NCI-H2029 (cell line): Measurements from ENCODE around the gene ACADS.

Experiments used
- DNase-seq: peaks from one replicate; lab custom pipeline; 2025; lab: John Stamatoyannopoulos, UW

ACADS gene

GRCh38 chr12:120757949-120758348 is 32.3 kb downstream of the ACADS start:
- DNase-seq = no peak

- no peak for DNase-seq
Observed at GRCh38 chr12:120758798-120759590, 33.4 kb downstream of the ACADS start.

- peak; percentile 93 for DNase-seq
Observed at GRCh38 chr12:120759591-120760348, 34.1 kb downstream of the ACADS start.

- DNase-seq = no peak
Observed at GRCh38 chr12:120760349-120761254, 35.0 kb downstream of the ACADS start.

- DNase-seq = peak; percentile 71
Observed at GRCh38 chr12:120761519-120761934, 35.9 kb downstream of the ACADS start.

GRCh38 chr12:120762086-120762485 is 36.5 kb downstream of the ACADS start:
- no peak for DNase-seq

GRCh38 chr12:120763250-120763649 is 37.6 kb downstream of the ACADS start:
- DNase-seq = no peak

- no peak for DNase-seq
Observed at GRCh38 chr12:120764816-120765215, 39.2 kb downstream of the ACADS start.

GRCh38 chr12:120766566-120766965 is 40.9 kb downstream of the ACADS start:
- no peak for DNase-seq

GRCh38 chr12:120767071-120768024 is 41.7 kb downstream of the ACADS start:
- DNase-seq = no peak

GRCh38 chr12:120771097-120771496 is 45.5 kb downstream of the ACADS start:
- no peak for DNase-seq

- no peak for DNase-seq
Observed at GRCh38 chr12:120774169-120774916, 48.7 kb downstream of the ACADS start.

GRCh38 chr12:120775862-120776552 is 50.4 kb downstream of the ACADS start:
- no peak for DNase-seq

GRCh38 chr12:120783197-120783596 is 57.6 kb downstream of the ACADS start:
- no peak for DNase-seq

- no peak for DNase-seq
Observed at GRCh38 chr12:120784804-120785203, 59.2 kb downstream of the ACADS start.

- DNase-seq = no peak
Observed at GRCh38 chr12:120787889-120788288, 62.3 kb downstream of the ACADS start.
